ENCODE measurements around the gene ATAT1. TPM values are rescaled to one million over a fixed set of nuclear protein-coding genes. Genes with fewer than 3 reads are reported as not detected.

The ATAT1 gene
- total and polyA plus RNA-seq, 9 of the 15 experiments (the other 6 are each of a cell fraction or from before 2014, with no cell fraction given), result 0.65 to 5.8 (median 1.6) TPM

DNA sequence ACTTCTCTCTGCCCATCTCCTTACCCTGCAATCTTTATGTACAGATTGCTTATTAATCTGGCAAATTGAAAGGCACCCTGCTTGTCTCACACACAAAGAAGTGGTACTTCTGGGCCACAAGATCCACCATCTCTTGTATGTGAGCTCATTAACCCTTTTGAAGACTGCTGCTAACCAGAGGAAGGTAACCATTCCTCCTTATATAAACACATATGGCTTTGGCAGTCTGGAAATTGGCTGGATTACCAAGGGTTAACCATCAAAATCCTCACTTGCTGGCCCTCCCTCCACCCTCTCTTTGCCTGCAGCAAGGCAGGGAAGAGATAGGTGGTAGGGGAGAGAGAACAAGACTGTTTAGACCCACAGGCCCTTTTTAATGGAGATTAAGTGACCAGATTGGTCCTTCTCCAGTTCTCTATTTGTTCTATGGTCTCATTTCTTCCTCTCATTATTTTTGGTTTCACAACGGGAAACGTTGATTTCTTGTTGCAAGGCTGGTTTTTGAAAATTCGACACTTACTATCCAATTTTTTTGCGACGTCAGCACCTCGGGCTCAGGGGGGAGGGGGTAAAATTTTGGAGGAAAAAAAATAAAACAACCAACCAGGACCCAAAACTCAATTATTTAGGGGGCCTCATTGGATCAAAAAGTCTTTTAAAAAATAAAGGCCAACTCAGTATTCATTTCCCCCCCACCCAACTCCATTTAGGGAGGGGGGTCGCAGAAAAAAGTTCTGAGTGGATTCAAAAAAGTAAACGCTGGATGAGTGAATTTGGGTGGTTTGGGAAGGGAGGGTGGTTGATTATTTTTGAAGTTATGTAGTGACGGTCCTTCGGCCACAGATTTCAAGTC lies 10.5 kb upstream of the ATAT1 start (continued):
- TF ChIP-seq MCM7 (IDR thresholded peaks at IDR 0.05) (no peak), RB1 (IDR thresholded peaks at IDR 0.05; ENCODE audit: low read depth) (peak; percentile 32; the same call in 1 of the 2 replicates), GATAD2B (IDR thresholded peaks at IDR 0.05; ENCODE audit: borderline replicate concordance) (no peak; the same call in 1 of the 2 replicates), BRD4 (IDR thresholded peaks at IDR 0.05) (no peak; the same call in 1 of the 2 replicates), MYNN (IDR thresholded peaks at IDR 0.05) (no peak), MYNN (CRISPR knock-in tag; IDR thresholded peaks at IDR 0.05) (no peak), ZNF316 (IDR thresholded peaks at IDR 0.05) (peak; percentile 98), SUPT5H (IDR thresholded peaks at IDR 0.05) (peak; percentile 48), ZNF444 (CRISPR knock-in tag; IDR thresholded peaks at IDR 0.05) (0 out of 2 replicates have a peak, but pooled peaks have one; percentile 2), IFI16 (CRISPR knock-in tag; IDR thresholded peaks at IDR 0.05) (no peak), TAF15 (IDR thresholded peaks at IDR 0.05; ENCODE audit: low read depth, low read length) (no peak), TRIM24 (IDR thresholded peaks at IDR 0.05) (no peak), XRCC5 (IDR thresholded peaks at IDR 0.05; ENCODE audit: low read depth, low read length) (no peak), ESRRA (IDR thresholded peaks at IDR 0.05; ENCODE audit: borderline replicate concordance, low read depth) (no peak), NCOA2 (IDR thresholded peaks at IDR 0.05; ENCODE audit: partially characterized antibody in 2 of 2) (no peak), PHF20 (IDR thresholded peaks at IDR 0.05; ENCODE audit: partially characterized antibody) (no peak), HNRNPK (IDR thresholded peaks at IDR 0.05; ENCODE audit: low read depth, low read length, poor library complexity, severe bottlenecking) (peak; percentile 44), NR4A1 (CRISPR knock-in tag; IDR thresholded peaks at IDR 0.05) (no peak), NR4A1 (tag; IDR thresholded peaks at IDR 0.05) (no peak; the same call in 1 of the 2 replicates), ZNF197 (CRISPR knock-in tag; IDR thresholded peaks at IDR 0.05; ENCODE audit: low read depth) (peak; percentile 66; the same call in 1 of the 2 replicates), POLR2AphosphoS2 (IDR thresholded peaks at IDR 0.05; ENCODE audit: low read length) (peak; percentile 95), CHD2 (IDR thresholded peaks at IDR 0.05; ENCODE audit: low read depth, low read length) (peak; percentile 38; the same call in 1 of the 2 replicates), HLTF (IDR thresholded peaks at IDR 0.05) (no peak), ERF (CRISPR knock-in tag; IDR thresholded peaks at IDR 0.05) (peak; percentile 92; the same call in 1 of the 2 replicates), HMGN3 (IDR thresholded peaks at IDR 0.05; ENCODE audit: borderline replicate concordance, extremely low read depth, insufficient read length, low read depth, low read length) (no peak), HNRNPL (IDR thresholded peaks at IDR 0.05; ENCODE audit: low read depth, low read length) (no peak), SNIP1 (IDR thresholded peaks at IDR 0.05; ENCODE audit: low read depth) (0 out of 2 replicates have a peak, but pooled peaks have one; percentile 5), STAG1 (CRISPR knock-in tag; IDR thresholded peaks at IDR 0.05; ENCODE audit: borderline replicate concordance) (no peak)
- TF ChIP-seq, protein P1, sequence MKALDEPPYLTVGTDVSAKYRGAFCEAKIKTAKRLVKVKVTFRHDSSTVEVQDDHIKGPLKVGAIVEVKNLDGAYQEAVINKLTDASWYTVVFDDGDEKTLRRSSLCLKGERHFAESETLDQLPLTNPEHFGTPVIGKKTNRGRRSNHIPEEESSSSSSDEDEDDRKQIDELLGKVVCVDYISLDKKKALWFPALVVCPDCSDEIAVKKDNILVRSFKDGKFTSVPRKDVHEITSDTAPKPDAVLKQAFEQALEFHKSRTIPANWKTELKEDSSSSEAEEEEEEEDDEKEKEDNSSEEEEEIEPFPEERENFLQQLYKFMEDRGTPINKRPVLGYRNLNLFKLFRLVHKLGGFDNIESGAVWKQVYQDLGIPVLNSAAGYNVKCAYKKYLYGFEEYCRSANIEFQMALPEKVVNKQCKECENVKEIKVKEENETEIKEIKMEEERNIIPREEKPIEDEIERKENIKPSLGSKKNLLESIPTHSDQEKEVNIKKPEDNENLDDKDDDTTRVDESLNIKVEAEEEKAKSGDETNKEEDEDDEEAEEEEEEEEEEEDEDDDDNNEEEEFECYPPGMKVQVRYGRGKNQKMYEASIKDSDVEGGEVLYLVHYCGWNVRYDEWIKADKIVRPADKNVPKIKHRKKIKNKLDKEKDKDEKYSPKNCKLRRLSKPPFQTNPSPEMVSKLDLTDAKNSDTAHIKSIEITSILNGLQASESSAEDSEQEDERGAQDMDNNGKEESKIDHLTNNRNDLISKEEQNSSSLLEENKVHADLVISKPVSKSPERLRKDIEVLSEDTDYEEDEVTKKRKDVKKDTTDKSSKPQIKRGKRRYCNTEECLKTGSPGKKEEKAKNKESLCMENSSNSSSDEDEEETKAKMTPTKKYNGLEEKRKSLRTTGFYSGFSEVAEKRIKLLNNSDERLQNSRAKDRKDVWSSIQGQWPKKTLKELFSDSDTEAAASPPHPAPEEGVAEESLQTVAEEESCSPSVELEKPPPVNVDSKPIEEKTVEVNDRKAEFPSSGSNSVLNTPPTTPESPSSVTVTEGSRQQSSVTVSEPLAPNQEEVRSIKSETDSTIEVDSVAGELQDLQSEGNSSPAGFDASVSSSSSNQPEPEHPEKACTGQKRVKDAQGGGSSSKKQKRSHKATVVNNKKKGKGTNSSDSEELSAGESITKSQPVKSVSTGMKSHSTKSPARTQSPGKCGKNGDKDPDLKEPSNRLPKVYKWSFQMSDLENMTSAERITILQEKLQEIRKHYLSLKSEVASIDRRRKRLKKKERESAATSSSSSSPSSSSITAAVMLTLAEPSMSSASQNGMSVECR (CRISPR knock-in tag; IDR thresholded peaks at IDR 0.05), result no peak

All from K562 (cell line).